ENCODE measurements around the gene ARHGAP33. TPM values are rescaled to one million over a fixed set of nuclear protein-coding genes. Genes with fewer than 3 reads are reported as not detected.

Gene ARHGAP33
- total and polyA plus RNA-seq, 10 of the 15 experiments (the other 5 are each of a cell fraction or from before 2014, with no cell fraction given): 0.05 to 22.9 (median 2.3) TPM; not detected in 1

DNA sequence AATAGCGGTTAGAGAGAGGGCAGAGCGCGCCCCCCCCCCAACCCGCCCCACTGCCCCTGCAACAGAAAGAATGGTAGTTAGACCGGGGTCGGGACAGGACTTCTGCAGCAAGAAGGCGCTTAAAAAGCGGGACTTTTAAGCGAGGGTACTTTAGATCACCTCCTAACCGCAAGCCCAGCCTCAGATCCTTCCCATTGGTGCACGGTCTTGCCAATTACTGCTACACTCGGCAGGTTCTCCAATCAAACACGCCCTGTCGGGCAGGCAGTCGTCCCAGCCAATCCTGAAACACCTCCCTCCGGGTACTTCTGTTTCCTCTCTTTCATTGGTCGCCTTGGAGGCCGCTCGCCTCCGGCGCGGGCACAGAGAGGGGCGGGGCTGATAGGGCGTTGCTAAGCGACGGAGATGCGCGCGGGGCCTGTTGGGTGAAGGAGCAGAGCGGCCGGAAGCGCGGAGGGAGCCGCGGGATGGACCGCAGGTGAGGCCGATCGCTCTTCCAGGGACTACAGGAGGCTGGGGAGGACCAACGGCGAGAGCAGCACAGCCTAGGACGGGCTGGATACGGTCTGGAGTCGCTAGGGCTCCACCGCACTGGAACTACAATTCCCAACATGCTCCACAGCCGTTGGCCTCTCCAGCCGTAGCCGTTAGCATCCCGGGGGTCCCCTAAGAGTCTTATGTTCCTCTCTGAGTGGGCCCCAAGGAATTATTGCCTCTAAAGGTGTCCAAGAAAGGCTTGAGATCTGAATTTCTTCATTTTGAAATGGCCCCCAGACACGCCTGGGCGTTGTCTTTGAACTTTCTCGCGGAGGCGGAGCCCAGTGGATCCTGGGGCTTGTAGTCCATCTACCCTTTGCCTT lies 17.4 kb upstream of the ARHGAP33 start, which contains the start of gene PROSER3 (continued):
- TF ChIP-seq, protein P1, sequence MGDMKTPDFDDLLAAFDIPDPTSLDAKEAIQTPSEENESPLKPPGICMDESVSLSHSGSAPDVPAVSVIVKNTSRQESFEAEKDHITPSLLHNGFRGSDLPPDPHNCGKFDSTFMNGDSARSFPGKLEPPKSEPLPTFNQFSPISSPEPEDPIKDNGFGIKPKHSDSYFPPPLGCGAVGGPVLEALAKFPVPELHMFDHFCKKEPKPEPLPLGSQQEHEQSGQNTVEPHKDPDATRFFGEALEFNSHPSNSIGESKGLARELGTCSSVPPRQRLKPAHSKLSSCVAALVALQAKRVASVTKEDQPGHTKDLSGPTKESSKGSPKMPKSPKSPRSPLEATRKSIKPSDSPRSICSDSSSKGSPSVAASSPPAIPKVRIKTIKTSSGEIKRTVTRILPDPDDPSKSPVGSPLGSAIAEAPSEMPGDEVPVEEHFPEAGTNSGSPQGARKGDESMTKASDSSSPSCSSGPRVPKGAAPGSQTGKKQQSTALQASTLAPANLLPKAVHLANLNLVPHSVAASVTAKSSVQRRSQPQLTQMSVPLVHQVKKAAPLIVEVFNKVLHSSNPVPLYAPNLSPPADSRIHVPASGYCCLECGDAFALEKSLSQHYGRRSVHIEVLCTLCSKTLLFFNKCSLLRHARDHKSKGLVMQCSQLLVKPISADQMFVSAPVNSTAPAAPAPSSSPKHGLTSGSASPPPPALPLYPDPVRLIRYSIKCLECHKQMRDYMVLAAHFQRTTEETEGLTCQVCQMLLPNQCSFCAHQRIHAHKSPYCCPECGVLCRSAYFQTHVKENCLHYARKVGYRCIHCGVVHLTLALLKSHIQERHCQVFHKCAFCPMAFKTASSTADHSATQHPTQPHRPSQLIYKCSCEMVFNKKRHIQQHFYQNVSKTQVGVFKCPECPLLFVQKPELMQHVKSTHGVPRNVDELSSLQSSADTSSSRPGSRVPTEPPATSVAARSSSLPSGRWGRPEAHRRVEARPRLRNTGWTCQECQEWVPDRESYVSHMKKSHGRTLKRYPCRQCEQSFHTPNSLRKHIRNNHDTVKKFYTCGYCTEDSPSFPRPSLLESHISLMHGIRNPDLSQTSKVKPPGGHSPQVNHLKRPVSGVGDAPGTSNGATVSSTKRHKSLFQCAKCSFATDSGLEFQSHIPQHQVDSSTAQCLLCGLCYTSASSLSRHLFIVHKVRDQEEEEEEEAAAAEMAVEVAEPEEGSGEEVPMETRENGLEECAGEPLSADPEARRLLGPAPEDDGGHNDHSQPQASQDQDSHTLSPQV (IDR thresholded peaks at IDR 0.05): no peak
- TF ChIP-seq NFXL1 (IDR thresholded peaks at IDR 0.05; ENCODE audit: borderline replicate concordance) (no peak), SMC3 (IDR thresholded peaks at IDR 0.05; ENCODE audit: borderline replicate concordance, low read length) (no peak), CBFB (IDR thresholded peaks at IDR 0.05; ENCODE audit: low read depth) (peak; percentile 94), POLR2AphosphoS5 (IDR thresholded peaks at IDR 0.05; ENCODE audit: low read length) (peak; percentile 88), YY1 (IDR thresholded peaks at IDR 0.05; ENCODE audit: low read depth, low read length) (peak; percentile 93), SPI1 (IDR thresholded peaks at IDR 0.05; ENCODE audit: borderline replicate concordance, insufficient read depth, low read depth, low read length) (no peak), CBX5 (IDR thresholded peaks at IDR 0.05; ENCODE audit: low read depth) (no peak), DPF2 (IDR thresholded peaks at IDR 0.05) (peak; percentile 95), CHD1 (IDR thresholded peaks at IDR 0.05; ENCODE audit: low read depth, low read length) (no peak), IKZF1 (conservative IDR thresholded peaks at IDR 0.05) (peak; percentile 91), TARDBP (IDR thresholded peaks at IDR 0.05; ENCODE audit: borderline replicate concordance) (no peak), EP300 (IDR thresholded peaks at IDR 0.05; ENCODE audit: borderline replicate concordance in 1 of 2, control insufficient read depth in 1 of 2, low read depth in 2 of 2, low read length in 2 of 2) (peak in 1 of 2 experiments; percentile 31; a peak in 1 of 4 replicates), CBX3 (IDR thresholded peaks at IDR 0.05; ENCODE audit: borderline replicate concordance, low read depth) (no peak), FOXK2 (IDR thresholded peaks at IDR 0.05) (no peak), CEBPB (IDR thresholded peaks at IDR 0.05; ENCODE audit: borderline replicate concordance in 1 of 2, low read depth in 2 of 2, low read length in 2 of 2) (no peak), RFX5 (IDR thresholded peaks at IDR 0.05; ENCODE audit: low read depth, low read length) (no peak), RBBP5 (conservative IDR thresholded peaks at IDR 0.05) (no peak), ZNF24 (IDR thresholded peaks at IDR 0.05) (no peak), LARP7 (IDR thresholded peaks at IDR 0.05) (peak; percentile 94)
- TF ChIP-seq, protein P2, sequence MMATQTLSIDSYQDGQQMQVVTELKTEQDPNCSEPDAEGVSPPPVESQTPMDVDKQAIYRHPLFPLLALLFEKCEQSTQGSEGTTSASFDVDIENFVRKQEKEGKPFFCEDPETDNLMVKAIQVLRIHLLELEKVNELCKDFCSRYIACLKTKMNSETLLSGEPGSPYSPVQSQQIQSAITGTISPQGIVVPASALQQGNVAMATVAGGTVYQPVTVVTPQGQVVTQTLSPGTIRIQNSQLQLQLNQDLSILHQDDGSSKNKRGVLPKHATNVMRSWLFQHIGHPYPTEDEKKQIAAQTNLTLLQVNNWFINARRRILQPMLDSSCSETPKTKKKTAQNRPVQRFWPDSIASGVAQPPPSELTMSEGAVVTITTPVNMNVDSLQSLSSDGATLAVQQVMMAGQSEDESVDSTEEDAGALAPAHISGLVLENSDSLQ (IDR thresholded peaks at IDR 0.05): peak; percentile 99
- TF ChIP-seq, protein P3, sequence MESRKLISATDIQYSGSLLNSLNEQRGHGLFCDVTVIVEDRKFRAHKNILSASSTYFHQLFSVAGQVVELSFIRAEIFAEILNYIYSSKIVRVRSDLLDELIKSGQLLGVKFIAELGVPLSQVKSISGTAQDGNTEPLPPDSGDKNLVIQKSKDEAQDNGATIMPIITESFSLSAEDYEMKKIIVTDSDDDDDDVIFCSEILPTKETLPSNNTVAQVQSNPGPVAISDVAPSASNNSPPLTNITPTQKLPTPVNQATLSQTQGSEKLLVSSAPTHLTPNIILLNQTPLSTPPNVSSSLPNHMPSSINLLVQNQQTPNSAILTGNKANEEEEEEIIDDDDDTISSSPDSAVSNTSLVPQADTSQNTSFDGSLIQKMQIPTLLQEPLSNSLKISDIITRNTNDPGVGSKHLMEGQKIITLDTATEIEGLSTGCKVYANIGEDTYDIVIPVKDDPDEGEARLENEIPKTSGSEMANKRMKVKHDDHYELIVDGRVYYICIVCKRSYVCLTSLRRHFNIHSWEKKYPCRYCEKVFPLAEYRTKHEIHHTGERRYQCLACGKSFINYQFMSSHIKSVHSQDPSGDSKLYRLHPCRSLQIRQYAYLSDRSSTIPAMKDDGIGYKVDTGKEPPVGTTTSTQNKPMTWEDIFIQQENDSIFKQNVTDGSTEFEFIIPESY (IDR thresholded peaks at IDR 0.05): no peak
- TF ChIP-seq, protein P4, sequence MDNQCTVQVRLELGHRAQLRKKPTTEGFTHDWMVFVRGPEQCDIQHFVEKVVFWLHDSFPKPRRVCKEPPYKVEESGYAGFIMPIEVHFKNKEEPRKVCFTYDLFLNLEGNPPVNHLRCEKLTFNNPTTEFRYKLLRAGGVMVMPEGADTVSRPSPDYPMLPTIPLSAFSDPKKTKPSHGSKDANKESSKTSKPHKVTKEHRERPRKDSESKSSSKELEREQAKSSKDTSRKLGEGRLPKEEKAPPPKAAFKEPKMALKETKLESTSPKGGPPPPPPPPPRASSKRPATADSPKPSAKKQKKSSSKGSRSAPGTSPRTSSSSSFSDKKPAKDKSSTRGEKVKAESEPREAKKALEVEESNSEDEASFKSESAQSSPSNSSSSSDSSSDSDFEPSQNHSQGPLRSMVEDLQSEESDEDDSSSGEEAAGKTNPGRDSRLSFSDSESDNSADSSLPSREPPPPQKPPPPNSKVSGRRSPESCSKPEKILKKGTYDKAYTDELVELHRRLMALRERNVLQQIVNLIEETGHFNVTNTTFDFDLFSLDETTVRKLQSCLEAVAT (IDR thresholded peaks at IDR 0.05): peak; percentile 83
